NCI-H2227 treated with DMSO at 0.1 percent for 48 hours (cell line): Measurements from ENCODE around the gene IFT25.

Experiments
- DNase-seq: peaks from one replicate; lab custom pipeline; 2025; lab: John Stamatoyannopoulos, UW

IFT25 gene

GRCh38 chr1:53957194-53957818, 11.8 kb upstream of the IFT25 start:
- DNase-seq, result no peak

DNA sequence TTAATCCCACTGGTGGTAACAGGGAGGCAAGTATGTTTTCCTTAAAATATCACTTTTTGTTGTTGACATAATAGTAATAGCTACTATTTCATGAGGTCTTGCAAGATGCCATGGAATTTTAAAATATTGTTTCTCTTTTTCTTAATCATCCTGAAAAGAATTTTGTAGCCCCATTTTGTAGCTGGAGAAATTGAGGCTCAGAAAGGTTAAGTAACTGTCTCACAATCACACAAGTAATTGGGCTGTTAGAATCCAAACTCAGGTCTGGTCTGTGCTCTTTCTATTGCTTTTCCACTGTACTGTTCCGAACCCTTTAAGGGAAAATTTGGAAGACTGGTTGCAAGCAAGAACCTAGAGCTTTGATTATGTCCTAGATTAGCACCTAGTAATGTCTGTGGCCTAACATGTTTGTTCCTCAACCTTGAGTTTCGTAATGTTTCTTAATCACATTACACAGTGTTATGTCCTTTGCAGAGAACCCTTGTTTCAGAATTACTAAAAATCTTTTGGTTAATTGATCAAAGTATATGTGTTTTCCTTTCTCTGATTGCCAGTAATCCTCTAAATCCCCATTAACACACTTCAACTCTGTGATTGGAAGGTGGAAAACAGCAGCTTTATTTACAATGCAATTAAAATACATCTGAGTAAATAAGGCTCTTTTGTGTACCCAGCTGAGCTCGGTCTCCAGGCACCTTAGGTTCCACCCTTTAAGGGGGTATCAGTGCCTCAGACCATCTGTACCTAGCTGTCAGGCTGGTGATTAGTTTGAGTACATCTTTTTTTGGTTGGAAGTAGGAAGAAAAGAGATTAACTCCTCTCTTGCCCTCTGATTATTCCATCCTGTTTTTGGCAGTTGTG, 11.0 kb upstream of the IFT25 start:
- DNase-seq, result no peak

GRCh38 chr1:53954128-53954527, 8.6 kb upstream of the IFT25 start:
- DNase-seq, result no peak

DNA sequence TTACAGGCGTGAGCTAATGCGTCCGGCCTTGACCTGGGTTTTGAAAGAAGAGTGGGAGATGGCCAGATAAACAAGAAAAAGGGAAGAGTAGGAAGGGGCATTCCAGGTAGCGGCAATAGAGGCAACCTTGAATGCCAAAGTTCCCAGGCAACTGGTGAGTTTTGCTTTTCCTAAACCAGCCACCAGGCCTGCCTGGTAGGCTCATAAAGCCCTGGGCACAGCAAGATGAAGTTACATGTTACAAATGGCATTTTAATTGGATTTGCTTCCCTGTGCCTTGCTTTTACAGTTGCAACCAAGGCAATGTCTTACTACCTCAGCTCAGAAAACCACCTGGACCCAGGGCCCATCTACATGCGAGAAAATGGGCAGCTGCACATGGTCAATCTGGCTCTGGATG, 6.2 kb upstream of the IFT25 start:
- DNase-seq, result no peak

DNA sequence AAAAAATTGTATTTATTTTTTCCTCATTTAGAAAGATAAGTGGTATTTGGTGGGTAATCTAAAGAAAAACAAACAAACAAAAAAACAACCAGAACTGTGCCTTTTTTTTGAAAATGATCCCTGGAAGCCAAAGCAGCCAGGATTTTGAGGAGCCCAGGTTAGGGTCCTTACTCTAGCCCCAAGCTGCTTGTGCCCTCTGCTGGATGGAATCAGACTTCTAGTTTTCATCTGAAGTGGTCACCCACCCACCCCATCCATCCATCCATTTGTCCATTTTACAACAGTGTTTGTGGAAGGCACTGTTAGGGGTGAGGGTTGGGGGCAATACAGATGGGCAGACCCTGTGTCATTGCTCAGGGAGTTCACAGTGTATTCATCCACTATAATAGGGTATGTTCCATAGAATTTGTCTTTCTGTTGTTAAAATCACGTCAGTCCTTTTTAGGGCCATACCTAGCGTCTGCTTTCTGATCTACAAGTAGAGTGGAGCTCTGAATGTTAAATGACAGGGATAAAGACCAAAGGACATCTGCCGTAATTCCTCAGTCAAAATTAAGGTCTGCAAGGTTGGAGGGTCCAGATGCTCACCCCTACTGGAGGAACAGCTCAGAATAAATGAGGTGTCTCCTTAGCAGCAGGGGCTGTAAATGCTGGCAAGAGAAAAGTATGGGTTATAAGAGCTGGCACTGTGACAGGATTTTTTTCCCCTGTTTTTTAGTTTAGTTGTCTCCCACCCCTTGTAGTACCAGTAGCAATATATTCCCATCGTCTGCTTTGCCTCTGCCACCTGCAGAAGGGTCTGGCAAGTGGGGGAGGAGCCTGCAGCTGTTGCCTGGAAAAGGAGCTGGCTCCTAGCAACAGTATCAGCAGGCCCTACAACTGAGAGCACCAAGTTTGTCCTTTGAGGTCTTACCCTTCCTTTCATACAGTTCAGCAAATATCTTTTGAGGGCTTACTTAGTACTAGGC, 3.8 kb upstream of the IFT25 start:
- DNase-seq, result peak; percentile 89

DNA sequence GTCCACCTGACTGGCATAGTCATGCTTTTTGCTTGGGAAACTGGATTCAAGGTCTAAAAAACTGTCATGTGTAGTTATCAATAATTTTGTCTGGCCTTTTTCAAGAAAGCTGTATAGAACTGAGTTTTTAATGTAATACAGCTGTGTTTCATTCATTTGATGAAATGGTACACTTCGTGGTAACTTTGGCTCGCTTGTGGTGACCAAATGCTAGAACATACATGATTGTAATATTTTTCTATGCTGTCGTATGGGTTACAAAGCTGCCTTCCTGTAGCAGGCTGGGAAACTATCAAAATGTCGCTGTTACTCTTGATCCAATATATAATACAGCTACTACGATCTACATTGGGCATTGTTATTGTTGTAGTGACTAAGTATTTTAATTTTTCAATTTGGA, 2.8 kb upstream of the IFT25 start:
- no peak for DNase-seq

- DNase-seq, result no peak
Observed at GRCh38 chr1:53947172-53947907, 1.8 kb upstream of the IFT25 start.

- peak; percentile 96 for DNase-seq
Observed at GRCh38 chr1:53946252-53947171, 1.0 kb upstream of the IFT25 start, which contains the start of gene LRRC42. Gene LRRC42 (plus strand): TSS chr1:53946350. CDS start chr1:53952000, 5,650 bp downstream.

DNA sequence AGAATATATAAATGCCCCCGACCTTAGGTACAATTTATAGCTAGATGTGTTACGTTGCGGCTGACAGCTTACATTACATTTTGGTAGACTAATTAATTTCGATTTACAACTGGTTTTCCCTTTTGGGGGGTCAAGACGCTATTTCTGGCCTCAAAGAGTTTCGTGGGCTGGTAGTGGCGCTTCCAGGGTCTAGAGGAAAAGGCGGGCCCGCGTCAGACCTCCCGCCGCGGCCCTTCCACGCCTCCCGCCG, 391 bp downstream of the IFT25 start:
- no peak for DNase-seq

GRCh38 chr1:53944469-53945182, 873 bp downstream of the IFT25 start:
- no peak for DNase-seq

DNA sequence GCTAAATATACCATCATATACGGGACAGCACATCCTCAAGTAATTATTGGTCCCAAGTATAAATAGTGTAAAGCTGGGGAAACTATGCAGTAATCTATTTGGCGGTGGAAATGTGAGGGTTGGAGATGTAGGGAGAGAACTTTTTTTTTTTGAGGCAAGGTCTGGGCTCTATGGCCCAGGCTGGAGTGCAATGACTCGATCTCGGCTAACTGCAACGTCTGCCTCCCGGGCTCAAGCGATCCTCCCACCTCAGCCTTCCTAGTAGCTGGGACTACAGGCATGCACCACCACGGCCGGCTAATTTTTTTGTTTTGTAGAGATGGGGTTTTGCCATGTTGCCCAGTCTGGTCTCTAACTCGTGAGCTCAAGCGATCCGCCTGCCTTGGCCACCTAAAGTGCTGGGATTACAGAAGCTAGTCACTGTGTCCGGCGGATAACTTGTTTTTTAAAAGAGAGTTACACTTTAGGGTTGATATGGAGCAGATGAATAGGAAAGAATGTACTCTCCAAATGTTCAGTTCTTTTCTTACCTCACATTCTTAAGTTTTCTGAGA, 1.9 kb downstream of the IFT25 start:
- no peak for DNase-seq

DNA sequence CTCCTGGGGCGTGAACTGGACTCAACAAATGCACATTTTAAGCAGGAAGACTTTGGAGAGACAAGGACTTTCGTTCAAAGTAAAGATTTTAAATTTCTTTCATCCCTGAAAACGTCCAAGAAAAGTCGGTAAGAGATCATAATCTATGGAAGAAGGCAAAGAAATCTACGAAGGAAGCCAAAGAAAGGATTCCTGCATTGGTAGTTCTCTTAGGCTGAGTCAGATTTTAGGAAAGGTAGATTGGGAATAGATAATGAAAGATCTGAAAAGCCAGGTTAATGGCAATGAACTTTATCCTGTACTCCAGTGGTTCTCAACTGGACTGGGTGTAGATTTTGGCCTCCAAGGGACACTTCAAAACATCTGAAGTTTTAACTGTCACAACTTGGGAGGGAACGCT, 2.4 kb downstream of the IFT25 start:
- no peak for DNase-seq

DNA sequence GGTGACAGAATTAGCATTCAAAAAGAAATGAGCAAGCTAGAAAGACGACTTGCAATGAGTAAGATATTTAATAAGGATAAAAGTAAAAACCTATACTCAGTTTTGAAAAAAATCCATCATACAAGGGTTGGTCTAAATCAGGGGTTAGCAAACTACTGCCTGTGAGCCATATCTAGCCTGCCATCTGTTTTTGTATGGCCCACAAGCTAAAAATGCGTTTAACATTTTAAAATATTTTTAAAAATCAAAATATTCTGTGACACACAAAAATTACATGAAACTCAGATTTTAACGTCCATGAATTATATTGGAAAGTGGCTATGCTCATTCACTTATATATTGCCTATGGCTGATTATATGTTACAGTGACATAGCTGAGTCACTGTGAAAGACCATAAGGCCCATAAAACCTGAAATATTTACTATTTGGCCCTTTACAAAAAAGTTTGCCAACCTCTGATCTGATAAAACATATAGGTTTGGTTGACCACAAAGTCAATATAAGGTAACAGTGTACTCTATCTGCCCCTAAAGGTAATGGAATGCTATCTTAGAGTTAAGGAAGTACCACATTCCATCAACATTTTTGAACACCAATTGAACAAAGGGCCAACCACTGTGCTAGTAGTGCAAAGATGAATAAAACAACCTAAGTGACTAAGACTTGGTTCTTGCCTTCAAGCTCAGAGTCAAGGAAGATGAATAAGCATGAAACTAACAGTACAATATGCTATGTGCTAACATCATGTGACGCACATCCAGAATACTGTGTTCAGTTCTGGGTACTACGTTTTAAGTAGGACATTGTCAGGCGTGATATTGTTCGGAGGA, 3.2 kb downstream of the IFT25 start:
- no peak for DNase-seq

GRCh38 chr1:53938136-53938830, 7.2 kb downstream of the IFT25 start:
- DNase-seq, result no peak

GRCh38 chr1:53936430-53936829, 9.1 kb downstream of the IFT25 start:
- no peak for DNase-seq

- no peak for DNase-seq
Observed at GRCh38 chr1:53934170-53934765, 11.2 kb downstream of the IFT25 start.

GRCh38 chr1:53931523-53931922, 14.0 kb downstream of the IFT25 start:
- no peak for DNase-seq

DNA sequence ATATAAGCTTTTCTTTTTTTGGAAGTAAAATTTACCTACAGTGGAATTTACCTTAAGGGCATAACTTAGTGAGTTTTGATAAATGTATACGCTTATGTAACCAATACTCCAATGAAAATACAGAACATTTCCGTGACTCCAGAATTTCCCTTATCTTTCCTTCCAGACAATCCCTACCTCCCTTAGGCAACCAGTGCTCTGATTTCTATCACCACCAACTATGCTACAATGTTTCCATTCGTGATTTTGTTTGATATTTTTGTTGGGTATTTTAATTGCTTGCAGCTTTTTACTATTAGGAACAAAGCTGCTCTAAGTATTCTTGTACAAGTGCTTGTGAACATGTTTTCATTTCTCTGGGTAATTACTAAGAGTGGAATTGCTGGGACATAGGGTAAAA, 14.6 kb downstream of the IFT25 start:
- no peak for DNase-seq
